Suprapubic skin (tissue), 4 donors: ENCODE measurements around the gene NOVA1. TPM values are rescaled to one million over a fixed set of nuclear protein-coding genes. Genes with fewer than 3 reads are reported as not detected.

Source experiments
- DNase-seq, 2 donors: peaks; one replicate each; pipeline ENCODE4 v3.0.0-alpha.2; 2019; ENCODE audit warnings: low spot score in 2 of 2
- H3K27ac ChIP-seq: fragments of 200-600 bp; sonication (generic); one replicate; pipeline ENCODE4 v1.5.1; 2019
- H3K27me3 ChIP-seq: fragments of 200-600 bp; sonication (generic); one replicate; pipeline ENCODE4 v1.5.1; 2019
- H3K36me3 ChIP-seq: fragments of 200-600 bp; sonication (generic); one replicate; pipeline ENCODE4 v1.5.1; 2019
- H3K4me1 ChIP-seq: fragments of 200-600 bp; sonication (generic); one replicate; pipeline ENCODE4 v1.5.1; 2019
- H3K4me3 ChIP-seq: fragments of 200-600 bp; sonication (generic); one replicate; pipeline ENCODE4 v1.5.1; 2019; ENCODE audit warnings: mild to moderate bottlenecking
- H3K9me3 ChIP-seq: fragments of 200-600 bp; sonication (generic); one replicate; pipeline ENCODE4 v1.5.1; 2019
- EP300 ChIP-seq: sonication (generic); formaldehyde crosslinking; IDR thresholded peaks from one replicate; pipeline ENCODE4 v1.6.1; 2017; ENCODE audit warnings: antibody characterized with exemption
- POLR2A ChIP-seq, 2 donors: fragments of 450-650 bp; IDR thresholded peaks; one replicate each; pipeline ENCODE4 v1.6.1; 2017; ENCODE audit warnings: antibody characterized with exemption in 2 of 2, mild to moderate bottlenecking in 2 of 2, moderate library complexity in 2 of 2
- POLR2AphosphoS5 ChIP-seq, 3 donors: sonication (generic); formaldehyde crosslinking; IDR thresholded peaks; one replicate each; pipeline ENCODE4 v1.6.1; 2017; ENCODE audit warnings: antibody characterized with exemption in 3 of 3
- WGBS: methylation state at CpG from one replicate; pipeline ENCODE4 v1.1.5; 2018; 5-methylcytosine and 5-hydroxymethylcytosine counted together
- total RNA-seq, 4 donors: library from RNA; depleted of rRNA; stranded (reverse); fragments of >200 nt; gene quantifications; one replicate each; pipeline ENCODE4 v1.1.0, GENCODE V29; 2016
- TF ChIP-seq, protein P1 (sequence below), 2 donors: fragments of 200-600 bp in 1 of 2; fragments of 450-650 bp in 1 of 2; sonication (generic) in 1 of 2; IDR thresholded peaks; one replicate each; pipeline ENCODE4 v1.5.1; 2016 to 2019; ENCODE audit warnings: antibody characterized with exemption in 2 of 2, mild to moderate bottlenecking in 1 of 2, moderate library complexity in 1 of 2

NOVA1 gene
- total RNA-seq, 4 donors from 2014 or later: 1.5 to 12.2 (median 4.8) TPM

DNA sequence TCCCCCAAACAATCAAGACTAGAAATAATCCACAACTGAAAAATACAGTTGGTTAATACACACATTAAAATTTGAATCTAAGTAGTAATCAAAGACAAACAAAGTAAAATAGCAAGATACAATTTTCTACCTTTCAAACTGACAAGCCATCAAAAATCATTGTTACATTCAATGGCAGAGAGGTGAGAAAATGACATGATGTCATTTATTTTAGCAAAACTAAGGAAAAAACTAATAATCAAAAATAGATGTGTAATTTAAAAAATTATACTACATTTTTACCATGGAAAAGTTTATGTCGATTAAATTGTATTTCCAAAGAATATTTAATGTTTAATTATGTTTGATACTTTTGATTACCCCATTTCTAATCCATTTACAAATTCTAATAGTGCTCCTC, 59.7 kb downstream of the NOVA1 start:
- Histone ChIP-seq H3K9me3 (no peaks in the 10 kb centered on the region), H3K4me3 (no peak overlapping the region), H3K4me1 (no peaks in the 10 kb centered on the region), H3K36me3 (no peaks in the 10 kb centered on the region), H3K27ac (no peak overlapping the region), H3K27me3 (no peaks in the 10 kb centered on the region)
- TF ChIP-seq EP300 (no peak), POLR2A (IDR thresholded peaks at IDR 0.05) (no peak), POLR2AphosphoS5 (IDR thresholded peaks at IDR 0.05) (no peak)
- TF ChIP-seq, protein P1, sequence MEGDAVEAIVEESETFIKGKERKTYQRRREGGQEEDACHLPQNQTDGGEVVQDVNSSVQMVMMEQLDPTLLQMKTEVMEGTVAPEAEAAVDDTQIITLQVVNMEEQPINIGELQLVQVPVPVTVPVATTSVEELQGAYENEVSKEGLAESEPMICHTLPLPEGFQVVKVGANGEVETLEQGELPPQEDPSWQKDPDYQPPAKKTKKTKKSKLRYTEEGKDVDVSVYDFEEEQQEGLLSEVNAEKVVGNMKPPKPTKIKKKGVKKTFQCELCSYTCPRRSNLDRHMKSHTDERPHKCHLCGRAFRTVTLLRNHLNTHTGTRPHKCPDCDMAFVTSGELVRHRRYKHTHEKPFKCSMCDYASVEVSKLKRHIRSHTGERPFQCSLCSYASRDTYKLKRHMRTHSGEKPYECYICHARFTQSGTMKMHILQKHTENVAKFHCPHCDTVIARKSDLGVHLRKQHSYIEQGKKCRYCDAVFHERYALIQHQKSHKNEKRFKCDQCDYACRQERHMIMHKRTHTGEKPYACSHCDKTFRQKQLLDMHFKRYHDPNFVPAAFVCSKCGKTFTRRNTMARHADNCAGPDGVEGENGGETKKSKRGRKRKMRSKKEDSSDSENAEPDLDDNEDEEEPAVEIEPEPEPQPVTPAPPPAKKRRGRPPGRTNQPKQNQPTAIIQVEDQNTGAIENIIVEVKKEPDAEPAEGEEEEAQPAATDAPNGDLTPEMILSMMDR (IDR thresholded peaks at IDR 0.05): no peak
- DNase-seq: no peak
- WGBS: 92% methylated on average over 1 of the region's 1 CpG

DNA sequence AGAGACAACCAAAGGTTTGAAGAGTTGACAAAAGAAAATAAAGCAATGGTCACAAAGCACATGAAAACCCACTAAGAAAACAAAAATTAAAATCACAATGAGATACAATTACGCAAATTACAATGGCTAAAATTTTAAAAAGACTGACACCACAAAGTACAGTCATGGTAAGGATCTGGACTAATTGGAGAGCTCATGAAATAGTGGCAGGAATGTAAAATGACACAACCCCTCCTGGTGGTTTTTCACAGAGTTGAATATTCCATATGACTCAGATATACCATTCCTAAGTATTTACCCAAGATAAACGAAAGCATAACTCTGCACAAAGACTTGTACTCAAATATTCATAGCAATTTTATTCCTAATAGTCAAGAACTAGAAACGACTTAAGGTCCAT, 65.9 kb downstream of the NOVA1 start:
- no peak for DNase-seq
- H3K4me1 ChIP-seq: peaks cover under 1% of the 10 kb centered on the region
- H3K4me3 ChIP-seq: no peak overlapping the region
- no peaks in the 10 kb centered on the region for H3K27me3 ChIP-seq
- H3K36me3 ChIP-seq: no peaks in the 10 kb centered on the region
- no peaks in the 10 kb centered on the region for H3K9me3 ChIP-seq
- TF ChIP-seq, protein P1 (IDR thresholded peaks at IDR 0.05): no peak
- TF ChIP-seq POLR2AphosphoS5 (IDR thresholded peaks at IDR 0.05): no peak
- no peak for TF ChIP-seq POLR2A (IDR thresholded peaks at IDR 0.05)
- no peak for TF ChIP-seq EP300
- no peak overlapping the region for H3K27ac ChIP-seq
- 94% methylated on average over 3 of the region's 3 CpGs for WGBS

DNA sequence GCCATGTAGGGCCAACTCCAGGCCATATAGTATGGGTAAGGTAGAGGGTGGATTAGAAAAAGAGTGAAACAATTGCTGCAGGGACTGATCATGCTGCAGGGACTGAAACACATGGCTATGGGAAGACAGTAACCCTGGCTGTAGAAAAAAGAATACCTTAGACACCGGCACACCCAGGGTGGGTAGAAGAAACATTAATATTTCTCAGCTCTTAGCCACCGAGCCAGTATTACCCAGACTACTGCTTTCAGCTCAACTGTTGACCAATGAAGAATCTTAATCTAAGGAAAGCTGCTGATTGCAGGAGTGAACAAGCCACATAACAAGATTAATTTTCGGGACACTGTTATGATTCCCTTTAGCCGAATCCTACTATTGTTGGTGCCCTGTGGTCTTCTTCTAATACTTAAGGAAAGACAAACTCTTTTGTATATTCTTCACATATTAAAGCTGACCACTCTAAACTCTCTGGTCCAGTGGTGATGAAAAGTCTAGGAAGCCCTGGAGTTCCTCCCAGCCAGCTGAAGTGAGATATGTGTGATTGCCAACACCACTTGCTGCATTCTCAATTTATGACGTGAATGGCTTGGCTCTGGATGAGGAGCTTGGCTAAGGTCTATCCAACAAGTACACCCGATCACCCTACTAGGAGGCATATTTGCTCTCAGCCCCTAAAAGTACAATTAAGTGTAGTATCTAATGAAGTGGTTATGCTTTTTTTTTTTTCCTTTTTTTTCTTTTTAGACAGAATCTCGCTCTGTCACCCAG, 69.2 kb downstream of the NOVA1 start:
- WGBS: 72% methylated on average over 7 of the region's 7 CpGs
- Histone ChIP-seq H3K4me3 (no peak overlapping the region), H3K36me3 (no peaks in the 10 kb centered on the region), H3K9me3 (no peaks in the 10 kb centered on the region), H3K4me1 (peaks cover 5% of the 10 kb centered on the region), H3K27ac (no peak overlapping the region), H3K27me3 (no peaks in the 10 kb centered on the region)
- no peak for DNase-seq
- TF ChIP-seq, protein P1 (IDR thresholded peaks at IDR 0.05): no peak
- no peak for TF ChIP-seq EP300
- no peak for TF ChIP-seq POLR2AphosphoS5 (IDR thresholded peaks at IDR 0.05)
- TF ChIP-seq POLR2A (IDR thresholded peaks at IDR 0.05): no peak

DNA sequence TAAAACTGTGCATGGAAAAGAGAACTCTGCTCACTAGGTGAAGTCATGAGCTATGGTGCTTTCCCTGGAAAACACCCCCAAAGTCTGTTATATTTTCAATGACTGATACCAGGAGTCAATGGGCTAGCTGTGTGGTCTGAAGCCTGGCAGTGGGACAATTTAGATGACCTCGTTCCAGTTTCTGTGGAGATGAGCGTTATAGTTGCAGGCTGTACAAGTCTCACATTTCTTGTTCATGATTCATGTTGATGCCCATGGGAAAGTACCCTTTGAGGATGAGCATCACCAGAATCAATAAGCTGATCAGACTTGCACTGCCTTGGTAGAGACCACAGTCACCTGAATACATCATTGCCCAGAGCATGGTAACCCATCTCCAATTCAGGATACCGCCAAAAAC, 70.7 kb downstream of the NOVA1 start:
- TF ChIP-seq, protein P1 (IDR thresholded peaks at IDR 0.05): no peak
- no peak for TF ChIP-seq POLR2A (IDR thresholded peaks at IDR 0.05)
- no peak for TF ChIP-seq POLR2AphosphoS5 (IDR thresholded peaks at IDR 0.05)
- TF ChIP-seq EP300: no peak
- Histone ChIP-seq H3K4me1 (peaks cover 5% of the 10 kb centered on the region), H3K9me3 (no peaks in the 10 kb centered on the region), H3K4me3 (no peak overlapping the region), H3K27ac (no peak overlapping the region), H3K27me3 (no peaks in the 10 kb centered on the region), H3K36me3 (no peaks in the 10 kb centered on the region)
- 65% methylated on average over 3 of the region's 3 CpGs for WGBS
- no peak for DNase-seq

DNA sequence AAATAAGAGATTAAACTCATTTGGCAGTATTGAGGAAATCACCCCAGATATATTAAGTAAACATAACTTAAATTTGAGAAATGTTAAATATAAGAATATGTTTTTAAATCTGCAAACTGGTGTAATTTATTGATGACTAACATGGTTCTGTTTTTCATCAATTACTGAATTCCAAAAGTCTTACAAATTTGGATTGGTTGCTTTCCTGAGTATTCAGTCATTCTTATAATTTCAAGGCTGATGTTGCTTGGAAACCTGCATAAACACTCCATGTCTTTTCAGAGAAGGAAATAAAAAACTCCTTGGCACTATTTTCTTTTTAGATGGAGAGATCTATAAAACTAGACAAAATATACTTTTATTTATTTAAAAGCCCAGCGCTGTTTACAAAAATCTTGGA, 71.7 kb downstream of the NOVA1 start:
- no peak for TF ChIP-seq POLR2AphosphoS5 (IDR thresholded peaks at IDR 0.05)
- TF ChIP-seq, protein P1 (IDR thresholded peaks at IDR 0.05): no peak
- no peak for TF ChIP-seq EP300
- TF ChIP-seq POLR2A (IDR thresholded peaks at IDR 0.05): no peak
- WGBS: 71% methylated on average over 1 of the region's 1 CpG
- H3K36me3 ChIP-seq: no peaks in the 10 kb centered on the region
- H3K4me1 ChIP-seq: peaks cover 5% of the 10 kb centered on the region
- H3K4me3 ChIP-seq: no peak overlapping the region
- H3K9me3 ChIP-seq: no peaks in the 10 kb centered on the region
- DNase-seq: no peak
- H3K27me3 ChIP-seq: no peaks in the 10 kb centered on the region
- peak overlapping the region; percentile 42 for H3K27ac ChIP-seq
